Gastrocnemius medialis (tissue), 4 donors: ENCODE results near the gene NELFE. TPM values are rescaled to one million over a fixed set of nuclear protein-coding genes. Genes with fewer than 3 reads are reported as not detected.
"Not testable (repeated sequence)": the region's sequence is repeated elsewhere in the genome, so short reads cannot be mapped to it uniquely, and the experiment has no call there.

Experiments
- ATAC-seq, 2 donors: fragments of 150-250 bp; one replicate each; pipeline ENCODE4 v1.9.1; 2016
- DNase-seq, 2 donors: peaks; one replicate each; pipeline ENCODE4 v3.0.0-alpha.2; 2019
- H3K27ac ChIP-seq, 4 donors: fragments of 200-600 bp; sonication (generic); 1 replicate in 1 of 4; 2 replicates in 3 of 4; pipeline ENCODE4 v1.5.1; 2016 to 2018; ENCODE audit warnings: mild to moderate bottlenecking in 2 of 4, moderate library complexity in 1 of 4
- H3K27me3 ChIP-seq, 3 donors: fragments of 200-600 bp; sonication (generic) in 2 of 3; 1 replicate in 1 of 3; 2 replicates in 2 of 3; pipeline versions ENCODE4 v1.5.1 to v1.6.0; 2016 to 2019; ENCODE audit warnings: mild to moderate bottlenecking in 1 of 3, moderate library complexity in 1 of 3
- H3K36me3 ChIP-seq, 2 donors: fragments of 200-600 bp; sonication (generic) in 1 of 2; one replicate each; pipeline ENCODE4 v1.5.1; 2017 to 2018
- H3K4me1 ChIP-seq, 2 donors: fragments of 200-600 bp; sonication (generic) in 1 of 2; one replicate each; pipeline ENCODE4 v1.5.1; 2016 to 2017; ENCODE audit warnings: mild to moderate bottlenecking in 2 of 2
- H3K4me3 ChIP-seq, 4 donors: fragments of 200-600 bp; sonication (generic) in 3 of 4; 1 replicate in 1 of 4; 2 replicates in 3 of 4; pipeline ENCODE4 v1.5.1; 2016 to 2019; ENCODE audit warnings: mild to moderate bottlenecking in 2 of 4
- H3K9me3 ChIP-seq, 3 donors: fragments of 200-600 bp; sonication (generic) in 2 of 3; 1 replicate in 1 of 3; 2 replicates in 2 of 3; pipeline ENCODE4 v1.5.1; 2016 to 2019
- POLR2A ChIP-seq, 2 donors: fragments of 450-650 bp; IDR thresholded peaks; one replicate each; pipeline ENCODE4 v1.6.1; 2017; ENCODE audit warnings: antibody characterized with exemption in 2 of 2, mild to moderate bottlenecking in 2 of 2, moderate library complexity in 2 of 2
- in situ Hi-C, 4 donors: fragments of 200-750 bp; cut with MboI; loops; one replicate each; pipeline versions ENCODE4 v1.15.0 to v1.8.0; 2017; ENCODE audit warnings: low sequenced_read_pairs in 4 of 4
- intact Hi-C: fragments of 100-400 bp; cut with DNase I; formaldehyde crosslinking; loops from one replicate; pipeline ENCODE4 v1.15.1; 2023; ENCODE audit warnings: low total_unique reads
- total RNA-seq, 4 donors: library from RNA; depleted of rRNA; stranded (reverse); fragments of >200 nt; gene quantifications; one replicate each; pipeline versions ENCODE4 v1.1.0 to v1.2.3, GENCODE V29; 2016
- TF ChIP-seq, protein P1 (sequence below), 5 experiments: fragments of 450-650 bp in 3 of 5; fragments of 200-600 bp in 2 of 5; sonication (generic) in 2 of 5; IDR thresholded peaks in 4 of 5; conservative IDR thresholded peaks in 1 of 5; 1 replicate in 4 of 5; 2 replicates in 1 of 5; pipeline ENCODE4 v1.5.1; 2016 to 2019; ENCODE audit warnings: antibody characterized with exemption in 5 of 5, mild to moderate bottlenecking in 3 of 5, moderate library complexity in 3 of 5

The NELFE gene
- total RNA-seq, 4 donors from 2014 or later: 58.1 to 88.6 (median 78.7) TPM

- Histone ChIP-seq H3K27me3 (no peaks in the 10 kb centered on the region), H3K4me3 (no peak overlapping the region), H3K4me1 (no peaks in the 10 kb centered on the region), H3K36me3 (no peaks in the 10 kb centered on the region), H3K27ac (no peak overlapping the region), H3K9me3 (no peaks in the 10 kb centered on the region)
- no peak for TF ChIP-seq POLR2A (IDR thresholded peaks at IDR 0.05)
- TF ChIP-seq, protein P1, sequence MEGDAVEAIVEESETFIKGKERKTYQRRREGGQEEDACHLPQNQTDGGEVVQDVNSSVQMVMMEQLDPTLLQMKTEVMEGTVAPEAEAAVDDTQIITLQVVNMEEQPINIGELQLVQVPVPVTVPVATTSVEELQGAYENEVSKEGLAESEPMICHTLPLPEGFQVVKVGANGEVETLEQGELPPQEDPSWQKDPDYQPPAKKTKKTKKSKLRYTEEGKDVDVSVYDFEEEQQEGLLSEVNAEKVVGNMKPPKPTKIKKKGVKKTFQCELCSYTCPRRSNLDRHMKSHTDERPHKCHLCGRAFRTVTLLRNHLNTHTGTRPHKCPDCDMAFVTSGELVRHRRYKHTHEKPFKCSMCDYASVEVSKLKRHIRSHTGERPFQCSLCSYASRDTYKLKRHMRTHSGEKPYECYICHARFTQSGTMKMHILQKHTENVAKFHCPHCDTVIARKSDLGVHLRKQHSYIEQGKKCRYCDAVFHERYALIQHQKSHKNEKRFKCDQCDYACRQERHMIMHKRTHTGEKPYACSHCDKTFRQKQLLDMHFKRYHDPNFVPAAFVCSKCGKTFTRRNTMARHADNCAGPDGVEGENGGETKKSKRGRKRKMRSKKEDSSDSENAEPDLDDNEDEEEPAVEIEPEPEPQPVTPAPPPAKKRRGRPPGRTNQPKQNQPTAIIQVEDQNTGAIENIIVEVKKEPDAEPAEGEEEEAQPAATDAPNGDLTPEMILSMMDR (IDR thresholded peaks at IDR 0.05 in 4 of 5, conservative IDR thresholded peaks at IDR 0.05 in 1 of 5): no peak
- intact Hi-C loops: no loop called here
- ATAC-seq (no peak), DNase-seq (no peak)
- in situ Hi-C loops: no loop called here
Measured at GRCh38 chr6:31911826-31912585, 46.8 kb downstream of the NELFE start.

GRCh38 chr6:31909298-31909697 is 49.5 kb downstream of the NELFE start:
- H3K4me1 ChIP-seq, H3K4me3 ChIP-seq, H3K27ac ChIP-seq, H3K27me3 ChIP-seq, H3K36me3 ChIP-seq, H3K9me3 ChIP-seq, ATAC-seq, intact Hi-C loops, DNase-seq: not testable (repeated sequence)
- in situ Hi-C loops: loop anchor here in 2 of 4 donors (10.0 kb wide), 1 partner anchor 46 kb away; the partner anchor contains the start of genes NELFE (in 2 of the 2) and SKIC2 (in 2 of the 2)

- no peak for ATAC-seq
- TF ChIP-seq, protein P1 (IDR thresholded peaks at IDR 0.05 in 4 of 5, conservative IDR thresholded peaks at IDR 0.05 in 1 of 5): no peak
- no peak for TF ChIP-seq POLR2A (IDR thresholded peaks at IDR 0.05)
- Histone ChIP-seq H3K4me3 (no peak overlapping the region), H3K4me1 (no peaks in the 10 kb centered on the region), H3K9me3 (no peaks in the 10 kb centered on the region), H3K27me3 (no peaks in the 10 kb centered on the region), H3K36me3 (no peaks in the 10 kb centered on the region), H3K27ac (no peak overlapping the region)
- no peak for DNase-seq
- intact Hi-C loops: no loop called here
- in situ Hi-C loops: loop anchor here in 2 of 4 donors (10.0 kb wide), 1 partner anchor 46 kb away; the partner anchor contains the start of genes NELFE (in 2 of the 2) and SKIC2 (in 2 of the 2)
Measured at GRCh38 chr6:31908791-31909190, 50.0 kb downstream of the NELFE start.

GRCh38 chr6:31908255-31908654 is 50.5 kb downstream of the NELFE start:
- H3K4me3 ChIP-seq, H3K9me3 ChIP-seq, intact Hi-C loops, ATAC-seq, DNase-seq, H3K27ac ChIP-seq, H3K27me3 ChIP-seq, H3K4me1 ChIP-seq, H3K36me3 ChIP-seq: not testable (repeated sequence)
- in situ Hi-C loops: loop anchor here in 2 of 4 donors (10.0 kb wide), 1 partner anchor 47 kb away; the partner anchor contains the start of genes NELFE (in 2 of the 2) and SKIC2 (in 2 of the 2)

GRCh38 chr6:31907158-31907813 is 51.5 kb downstream of the NELFE start:
- H3K4me3 ChIP-seq: no peak overlapping the region
- H3K9me3 ChIP-seq: no peaks in the 10 kb centered on the region
- in situ Hi-C loops: loop anchor here in 2 of 4 donors (10.0 kb wide), 1 partner anchor 48 kb away; the partner anchor contains the start of genes NELFE (in 2 of the 2) and SKIC2 (in 2 of the 2)
- no peaks in the 10 kb centered on the region for H3K27me3 ChIP-seq
- DNase-seq: no peak
- TF ChIP-seq, protein P1 (IDR thresholded peaks at IDR 0.05 in 4 of 5, conservative IDR thresholded peaks at IDR 0.05 in 1 of 5): no peak
- TF ChIP-seq POLR2A (IDR thresholded peaks at IDR 0.05): no peak
- ATAC-seq: no peak
- no peaks in the 10 kb centered on the region for H3K36me3 ChIP-seq
- peaks cover 7% of the 10 kb centered on the region in 2 donors for H3K4me1 ChIP-seq
- intact Hi-C loops: no loop called here
- no peak overlapping the region for H3K27ac ChIP-seq

DNA sequence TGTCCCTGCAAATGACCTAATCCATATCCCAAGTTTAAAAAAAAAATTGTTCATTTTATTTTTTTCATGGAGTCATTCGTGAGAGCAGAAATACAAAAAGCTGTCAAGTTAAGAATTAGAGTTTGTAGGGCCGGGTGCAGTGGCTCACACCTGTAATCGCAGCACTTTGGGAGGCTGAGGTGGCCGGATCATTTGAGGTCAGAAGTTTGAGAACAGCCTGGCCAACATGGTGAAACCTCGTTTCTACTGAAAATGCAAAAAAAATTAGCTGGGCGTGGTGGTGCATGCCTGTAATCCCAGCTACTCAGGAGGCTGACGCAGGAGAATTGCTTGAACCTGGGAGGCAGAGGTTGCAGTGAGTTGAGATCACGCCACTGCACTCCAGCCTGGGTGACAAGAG is 52.0 kb downstream of the NELFE start:
- H3K36me3 ChIP-seq, H3K27ac ChIP-seq, H3K27me3 ChIP-seq, H3K4me1 ChIP-seq, ATAC-seq, H3K4me3 ChIP-seq, intact Hi-C loops, DNase-seq, H3K9me3 ChIP-seq: not testable (repeated sequence)
- in situ Hi-C loops: loop anchor here in 2 of 4 donors (10.0 kb wide), 1 partner anchor 48 kb away; the partner anchor contains the start of genes NELFE (in 2 of the 2) and SKIC2 (in 2 of the 2)
